HL-60 (cell line): ENCODE data around the gene PLPP7.

Source experiments
- DNase-seq, 2 experiments: peaks; one replicate each; pipeline ENCODE4 v3.0.0-alpha.2; 2010 to 2020; ENCODE audit warnings: low read depth in 1 of 2, low spot score in 1 of 2
- H3K27ac ChIP-seq: fragments of 250-450 bp; sonication (Bioruptor Pico); replicated peaks from 2 replicates; pipeline ENCODE4 v1.5.1; 2020; ENCODE audit warnings: mild to moderate bottlenecking, moderate library complexity
- H3K27me3 ChIP-seq: fragments of 250-450 bp; sonication (Bioruptor Pico); 2 replicates; pipeline ENCODE4 v1.5.1; 2021; ENCODE audit warnings: mild to moderate bottlenecking, moderate library complexity; ENCODE audit not compliant: insufficient read depth, poor library complexity, severe bottlenecking
- H3K4me3 ChIP-seq: replicated peaks from 2 replicates; pipeline ENCODE4 v1.5.1; 2011; ENCODE audit warnings: mild to moderate bottlenecking, control low read depth, low read length; ENCODE audit not compliant: insufficient read depth
- GABPA ChIP-seq: IDR thresholded peaks from 2 replicates; pipeline ENCODE4 v1.6.1; 2012; ENCODE audit warnings: low read depth
- POLR2AphosphoS5 ChIP-seq: IDR thresholded peaks from 2 replicates; pipeline ENCODE4 v1.6.1; 2012; ENCODE audit warnings: low read depth
- SPI1 ChIP-seq: IDR thresholded peaks from 2 replicates; pipeline ENCODE4 v1.6.1; 2012; ENCODE audit warnings: low read depth, mild to moderate bottlenecking, borderline replicate concordance
- TF ChIP-seq, protein P1 (sequence below): IDR thresholded peaks from 2 replicates; pipeline ENCODE4 v1.6.1; 2012; ENCODE audit warnings: low read depth; ENCODE audit not compliant: insufficient replicate concordance
- TF ChIP-seq, protein P2 (sequence below): IDR thresholded peaks from one replicate; pipeline ENCODE4 v1.5.1; 2011; ENCODE audit warnings: low read length, control low read depth, inconsistent platforms; ENCODE audit not compliant: insufficient read depth

The PLPP7 gene

DNA sequence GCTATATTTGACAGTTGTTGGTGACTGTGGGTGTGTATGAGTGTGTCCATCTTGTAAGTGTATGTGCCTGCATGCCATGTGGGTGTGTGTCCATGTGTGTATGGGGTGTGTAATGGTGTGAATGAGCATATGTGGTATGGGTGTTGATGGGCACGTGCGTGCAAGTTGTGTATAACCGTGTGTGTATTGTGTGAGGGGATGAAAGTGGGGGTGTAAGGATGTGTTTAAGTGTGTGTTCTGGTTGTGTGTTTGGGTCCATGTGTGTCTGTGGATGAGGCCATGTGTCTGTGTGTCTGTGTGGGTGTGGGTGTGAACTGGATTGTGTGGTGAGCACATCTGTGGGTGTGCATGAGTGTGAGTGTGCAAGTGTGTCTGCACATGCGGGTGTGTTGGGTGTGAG, 7.3 kb upstream of the PLPP7 start:
- DNase-seq = no peak
- H3K27ac ChIP-seq = no peak overlapping the region
- TF ChIP-seq, protein P1, sequence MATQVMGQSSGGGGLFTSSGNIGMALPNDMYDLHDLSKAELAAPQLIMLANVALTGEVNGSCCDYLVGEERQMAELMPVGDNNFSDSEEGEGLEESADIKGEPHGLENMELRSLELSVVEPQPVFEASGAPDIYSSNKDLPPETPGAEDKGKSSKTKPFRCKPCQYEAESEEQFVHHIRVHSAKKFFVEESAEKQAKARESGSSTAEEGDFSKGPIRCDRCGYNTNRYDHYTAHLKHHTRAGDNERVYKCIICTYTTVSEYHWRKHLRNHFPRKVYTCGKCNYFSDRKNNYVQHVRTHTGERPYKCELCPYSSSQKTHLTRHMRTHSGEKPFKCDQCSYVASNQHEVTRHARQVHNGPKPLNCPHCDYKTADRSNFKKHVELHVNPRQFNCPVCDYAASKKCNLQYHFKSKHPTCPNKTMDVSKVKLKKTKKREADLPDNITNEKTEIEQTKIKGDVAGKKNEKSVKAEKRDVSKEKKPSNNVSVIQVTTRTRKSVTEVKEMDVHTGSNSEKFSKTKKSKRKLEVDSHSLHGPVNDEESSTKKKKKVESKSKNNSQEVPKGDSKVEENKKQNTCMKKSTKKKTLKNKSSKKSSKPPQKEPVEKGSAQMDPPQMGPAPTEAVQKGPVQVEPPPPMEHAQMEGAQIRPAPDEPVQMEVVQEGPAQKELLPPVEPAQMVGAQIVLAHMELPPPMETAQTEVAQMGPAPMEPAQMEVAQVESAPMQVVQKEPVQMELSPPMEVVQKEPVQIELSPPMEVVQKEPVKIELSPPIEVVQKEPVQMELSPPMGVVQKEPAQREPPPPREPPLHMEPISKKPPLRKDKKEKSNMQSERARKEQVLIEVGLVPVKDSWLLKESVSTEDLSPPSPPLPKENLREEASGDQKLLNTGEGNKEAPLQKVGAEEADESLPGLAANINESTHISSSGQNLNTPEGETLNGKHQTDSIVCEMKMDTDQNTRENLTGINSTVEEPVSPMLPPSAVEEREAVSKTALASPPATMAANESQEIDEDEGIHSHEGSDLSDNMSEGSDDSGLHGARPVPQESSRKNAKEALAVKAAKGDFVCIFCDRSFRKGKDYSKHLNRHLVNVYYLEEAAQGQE = no peak
- TF ChIP-seq, protein P2, sequence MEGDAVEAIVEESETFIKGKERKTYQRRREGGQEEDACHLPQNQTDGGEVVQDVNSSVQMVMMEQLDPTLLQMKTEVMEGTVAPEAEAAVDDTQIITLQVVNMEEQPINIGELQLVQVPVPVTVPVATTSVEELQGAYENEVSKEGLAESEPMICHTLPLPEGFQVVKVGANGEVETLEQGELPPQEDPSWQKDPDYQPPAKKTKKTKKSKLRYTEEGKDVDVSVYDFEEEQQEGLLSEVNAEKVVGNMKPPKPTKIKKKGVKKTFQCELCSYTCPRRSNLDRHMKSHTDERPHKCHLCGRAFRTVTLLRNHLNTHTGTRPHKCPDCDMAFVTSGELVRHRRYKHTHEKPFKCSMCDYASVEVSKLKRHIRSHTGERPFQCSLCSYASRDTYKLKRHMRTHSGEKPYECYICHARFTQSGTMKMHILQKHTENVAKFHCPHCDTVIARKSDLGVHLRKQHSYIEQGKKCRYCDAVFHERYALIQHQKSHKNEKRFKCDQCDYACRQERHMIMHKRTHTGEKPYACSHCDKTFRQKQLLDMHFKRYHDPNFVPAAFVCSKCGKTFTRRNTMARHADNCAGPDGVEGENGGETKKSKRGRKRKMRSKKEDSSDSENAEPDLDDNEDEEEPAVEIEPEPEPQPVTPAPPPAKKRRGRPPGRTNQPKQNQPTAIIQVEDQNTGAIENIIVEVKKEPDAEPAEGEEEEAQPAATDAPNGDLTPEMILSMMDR = no peak
- TF ChIP-seq GABPA = no peak
- TF ChIP-seq SPI1 = no peak
- no peak for TF ChIP-seq POLR2AphosphoS5
- no peak overlapping the region for H3K4me3 ChIP-seq
- H3K27me3 ChIP-seq = peaks cover 14% of the 10 kb centered on the region

DNA sequence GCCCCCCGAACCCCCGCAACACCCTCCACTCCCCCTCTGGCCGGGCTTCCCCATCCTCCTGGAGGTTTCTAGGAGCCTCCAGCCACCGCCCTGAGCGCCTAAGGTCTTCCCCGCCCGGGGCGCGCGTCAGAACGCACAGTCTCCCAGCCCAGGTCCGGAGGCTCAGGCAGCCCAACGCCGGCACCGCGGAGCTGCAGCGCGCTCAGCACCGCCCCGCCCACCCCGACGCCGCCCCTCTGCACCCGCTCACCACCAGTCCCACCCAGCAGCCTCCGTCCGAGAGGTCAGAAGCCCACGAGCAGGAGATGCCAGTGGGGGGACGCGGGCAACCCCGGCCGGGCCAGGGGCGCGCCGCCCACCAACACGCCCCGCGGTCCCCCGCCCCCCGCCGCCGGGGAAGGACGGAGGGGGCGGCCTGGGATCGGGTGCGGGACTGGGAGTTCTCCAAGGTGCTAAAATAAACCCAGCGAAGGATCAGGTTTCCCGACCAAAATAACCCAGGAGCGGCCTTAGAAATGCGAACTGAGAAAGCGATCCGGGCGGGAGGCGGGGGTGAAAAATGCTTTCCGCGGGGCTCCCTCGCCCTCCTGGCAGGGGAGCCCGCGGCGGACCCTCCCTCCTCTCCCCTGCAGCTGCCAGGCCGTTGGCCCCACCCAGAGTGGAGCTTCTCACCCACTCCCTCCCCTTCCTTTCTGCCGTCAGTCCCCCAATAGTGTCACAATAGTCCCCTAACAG, 6.7 kb upstream of the PLPP7 start:
- DNase-seq = no peak

DNA sequence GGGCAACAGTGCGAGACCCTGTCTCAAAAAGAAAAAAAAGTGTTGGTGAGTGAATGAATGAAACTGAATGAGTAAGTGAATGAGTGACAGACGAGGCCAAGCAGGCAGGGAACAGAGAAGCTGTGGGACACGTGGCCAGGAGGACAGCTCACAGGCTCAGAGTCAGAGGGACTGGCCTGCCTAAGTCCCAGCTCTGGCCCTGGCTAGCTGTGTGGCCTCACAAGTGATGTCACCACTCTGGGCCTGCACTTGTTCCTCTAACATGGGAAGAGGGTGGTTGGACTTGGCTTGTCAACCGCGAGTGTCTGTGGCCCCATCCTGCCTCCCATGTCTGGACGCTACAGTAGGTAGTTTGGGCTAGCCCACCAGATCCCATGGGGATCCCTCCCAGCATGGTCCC, 4.7 kb upstream of the PLPP7 start:
- Histone ChIP-seq H3K4me3 (no peak overlapping the region), H3K27me3 (peaks cover 14% of the 10 kb centered on the region), H3K27ac (no peak overlapping the region)
- no peak for DNase-seq
- TF ChIP-seq, protein P1 = no peak
- no peak for TF ChIP-seq GABPA
- TF ChIP-seq, protein P2 = no peak
- TF ChIP-seq SPI1 = no peak
- no peak for TF ChIP-seq POLR2AphosphoS5

More for the DNA sequence above, 6.7 kb upstream of the PLPP7 start:
- TF ChIP-seq, protein P2 = no peak
- TF ChIP-seq, protein P1 = peak; percentile 83
- H3K27ac ChIP-seq = no peak overlapping the region
- peaks cover 14% of the 10 kb centered on the region for H3K27me3 ChIP-seq
- H3K4me3 ChIP-seq = no peak overlapping the region; the same call in 1 of the 2 replicates
